ENCODE data around the gene SKAP2. TPM values are rescaled to one million over a fixed set of nuclear protein-coding genes. Genes with fewer than 3 reads are reported as not detected.

Gene SKAP2
- polyA plus RNA-seq, 1 donor (not counting 4 experiments of a cell fraction or from before 2014, with no cell fraction given), result 15.0 TPM

- Histone ChIP-seq H3K9ac (ENCODE audit: control insufficient read depth, extremely low read depth, insufficient read depth, low read length) (no peak overlapping the region), H2AFZ (ENCODE audit: control insufficient read depth, low read length) (no peak overlapping the region), H3K79me2 (ENCODE audit: control insufficient read depth, insufficient read depth, low read length) (no peaks in the 10 kb centered on the region), H3K27ac (ENCODE audit: control insufficient read depth, insufficient read depth, low read length) (no peak overlapping the region), H4K20me1 (ENCODE audit: control insufficient read depth, extremely low read depth, insufficient read depth, low read length) (no peaks in the 10 kb centered on the region), H3K9me1 (ENCODE audit: control insufficient read depth, extremely low read depth, insufficient read depth, low read length) (no peaks in the 10 kb centered on the region), H3K27me3 (ENCODE audit: control insufficient read depth, extremely low read depth, insufficient read depth, low read length) (no peaks in the 10 kb centered on the region), H3K4me3 (ENCODE audit: control insufficient read depth in 2 of 3, extremely low read depth in 1 of 3, insufficient read depth in 2 of 3, low read depth in 1 of 3, low read length in 3 of 3) (no peak overlapping the region), H3K9me3 (ENCODE audit: control insufficient read depth, low read depth, low read length) (no peaks in the 10 kb centered on the region), H3K4me2 (ENCODE audit: control insufficient read depth, extremely low read depth, insufficient read depth, low read depth, low read length) (no peak overlapping the region), H3K4me1 (ENCODE audit: control insufficient read depth, extremely low read depth, insufficient read depth, low read length) (peaks cover 9% of the 10 kb centered on the region), H3K36me3 (ENCODE audit: control insufficient read depth in 2 of 2, extremely low read depth in 1 of 2, insufficient read depth in 2 of 2, low read length in 2 of 2) (no peaks in the 10 kb centered on the region)
- DNase-seq (ENCODE audit: low read depth, low spot score) (no peak), FAIRE-seq (no peak)
- TF ChIP-seq EZH2 (IDR thresholded peaks at IDR 0.05; ENCODE audit: low read length) (no peak), CTCF (optimal IDR thresholded peaks at IDR 0.05 in 1 of 3, IDR thresholded peaks at IDR 0.05 in 1 of 3, conservative IDR thresholded peaks at IDR 0.05 in 1 of 3; ENCODE audit: extremely low read depth in 1 of 3, insufficient read depth in 2 of 3, low read length in 3 of 3) (no peak)
- dilution Hi-C loops (cut with MboI; ENCODE audit: extremely low pct_ligation_motif_present, low sequenced_read_pairs), result no loop called here
These were observed 159.6 kb downstream of the SKAP2 start for GRCh38 chr7:26704786-26705185.

GRCh38 chr7:26704036-26704435 lies 160.4 kb downstream of the SKAP2 start:
- Histone ChIP-seq H3K27me3 (ENCODE audit: control insufficient read depth, extremely low read depth, insufficient read depth, low read length) (no peaks in the 10 kb centered on the region), H2AFZ (ENCODE audit: control insufficient read depth, low read length) (no peak overlapping the region), H4K20me1 (ENCODE audit: control insufficient read depth, extremely low read depth, insufficient read depth, low read length) (no peaks in the 10 kb centered on the region), H3K9me3 (ENCODE audit: control insufficient read depth, low read depth, low read length) (no peaks in the 10 kb centered on the region), H3K36me3 (ENCODE audit: control insufficient read depth in 2 of 2, extremely low read depth in 1 of 2, insufficient read depth in 2 of 2, low read length in 2 of 2) (no peaks in the 10 kb centered on the region), H3K9ac (ENCODE audit: control insufficient read depth, extremely low read depth, insufficient read depth, low read length) (no peak overlapping the region), H3K79me2 (ENCODE audit: control insufficient read depth, insufficient read depth, low read length) (no peaks in the 10 kb centered on the region), H3K4me3 (ENCODE audit: control insufficient read depth in 2 of 3, extremely low read depth in 1 of 3, insufficient read depth in 2 of 3, low read depth in 1 of 3, low read length in 3 of 3) (no peak overlapping the region), H3K9me1 (ENCODE audit: control insufficient read depth, extremely low read depth, insufficient read depth, low read length) (no peaks in the 10 kb centered on the region), H3K4me2 (ENCODE audit: control insufficient read depth, extremely low read depth, insufficient read depth, low read depth, low read length) (no peak overlapping the region), H3K4me1 (ENCODE audit: control insufficient read depth, extremely low read depth, insufficient read depth, low read length) (peaks cover 9% of the 10 kb centered on the region), H3K27ac (ENCODE audit: control insufficient read depth, insufficient read depth, low read length) (no peak overlapping the region)
- no peak for FAIRE-seq
- dilution Hi-C loops (cut with MboI; ENCODE audit: extremely low pct_ligation_motif_present, low sequenced_read_pairs), result no loop called here
- TF ChIP-seq EZH2 (IDR thresholded peaks at IDR 0.05; ENCODE audit: low read length) (no peak), CTCF (optimal IDR thresholded peaks at IDR 0.05 in 1 of 3, IDR thresholded peaks at IDR 0.05 in 1 of 3, conservative IDR thresholded peaks at IDR 0.05 in 1 of 3; ENCODE audit: extremely low read depth in 1 of 3, insufficient read depth in 2 of 3, low read length in 3 of 3) (no peak)
- no peak for DNase-seq (ENCODE audit: low read depth, low spot score)

All from keratinocyte (primary cell).